Measurements from ENCODE around the gene DIAPH2.

The DIAPH2 gene

GRCh38 chrX:96929036-96929435 is 244.4 kb downstream of the DIAPH2 start:
- no peak overlapping the region for H3K27ac ChIP-seq
- peaks cover 6 to 7% of the 10 kb centered on the region in 2 experiments for H3K4me1 ChIP-seq (ENCODE audit: control insufficient read depth in 1 of 2, insufficient read depth in 1 of 2, low read depth in 1 of 2, low read length in 1 of 2)

GRCh38 chrX:96957718-96958117 is 273.1 kb downstream of the DIAPH2 start:
- Histone ChIP-seq H3K36me3 (no peaks in the 10 kb centered on the region), H3K27ac (no peak overlapping the region), H3K4me3 (ENCODE audit: low read depth in 1 of 2, low read length in 1 of 2) (no peak overlapping the region), H3K9me3 (no peaks in the 10 kb centered on the region), H3K4me1 (ENCODE audit: control insufficient read depth in 1 of 2, insufficient read depth in 1 of 2, low read depth in 1 of 2, low read length in 1 of 2) (no peaks in the 10 kb centered on the region), H3K27me3 (no peaks in the 10 kb centered on the region)
- TF ChIP-seq CTCF (IDR thresholded peaks at IDR 0.05), result no peak

More at GRCh38 chrX:96929036-96929435, 244.4 kb downstream of the DIAPH2 start:
- Histone ChIP-seq H3K9me3 (no peaks in the 10 kb centered on the region), H3K36me3 (no peaks in the 10 kb centered on the region), H3K4me3 (ENCODE audit: low read depth in 1 of 2, low read length in 1 of 2) (no peak overlapping the region), H3K27me3 (no peaks in the 10 kb centered on the region)
- no peak for TF ChIP-seq CTCF (IDR thresholded peaks at IDR 0.05)

- H3K36me3 ChIP-seq, result no peaks in the 10 kb centered on the region
- H3K9me3 ChIP-seq, result no peaks in the 10 kb centered on the region
- H3K27me3 ChIP-seq, result no peaks in the 10 kb centered on the region
- TF ChIP-seq CTCF (IDR thresholded peaks at IDR 0.05), result no peak
- H3K4me3 ChIP-seq (ENCODE audit: low read depth in 1 of 2, low read length in 1 of 2), result no peak overlapping the region
- no peaks in the 10 kb centered on the region for H3K4me1 ChIP-seq (ENCODE audit: control insufficient read depth in 1 of 2, insufficient read depth in 1 of 2, low read depth in 1 of 2, low read length in 1 of 2)
- H3K27ac ChIP-seq, result no peak overlapping the region
Observed at GRCh38 chrX:96971812-96972211, 287.2 kb downstream of the DIAPH2 start.

- Histone ChIP-seq H3K36me3 (peaks cover 5% of the 10 kb centered on the region), H3K4me1 (ENCODE audit: control insufficient read depth in 1 of 2, insufficient read depth in 1 of 2, low read depth in 1 of 2, low read length in 1 of 2) (no peaks in the 10 kb centered on the region), H3K27ac (no peak overlapping the region), H3K4me3 (ENCODE audit: low read depth in 1 of 2, low read length in 1 of 2) (no peak overlapping the region), H3K9me3 (no peaks in the 10 kb centered on the region), H3K27me3 (no peaks in the 10 kb centered on the region)
- no peak for TF ChIP-seq CTCF (IDR thresholded peaks at IDR 0.05)
Observed at GRCh38 chrX:96978906-96979305, 294.3 kb downstream of the DIAPH2 start.

GRCh38 chrX:96979766-96980165 is 295.1 kb downstream of the DIAPH2 start:
- peaks cover 5% of the 10 kb centered on the region for H3K36me3 ChIP-seq
- no peak overlapping the region for H3K4me3 ChIP-seq (ENCODE audit: low read depth in 1 of 2, low read length in 1 of 2)
- no peaks in the 10 kb centered on the region for H3K27me3 ChIP-seq
- no peaks in the 10 kb centered on the region for H3K9me3 ChIP-seq
- no peak overlapping the region for H3K27ac ChIP-seq
- TF ChIP-seq CTCF (IDR thresholded peaks at IDR 0.05), result no peak
- no peaks in the 10 kb centered on the region for H3K4me1 ChIP-seq (ENCODE audit: control insufficient read depth in 1 of 2, insufficient read depth in 1 of 2, low read depth in 1 of 2, low read length in 1 of 2)

GRCh38 chrX:96982161-96982560 is 297.5 kb downstream of the DIAPH2 start:
- Histone ChIP-seq H3K27me3 (no peaks in the 10 kb centered on the region), H3K4me3 (ENCODE audit: low read depth in 1 of 2, low read length in 1 of 2) (no peak overlapping the region), H3K27ac (no peak overlapping the region), H3K9me3 (no peaks in the 10 kb centered on the region), H3K36me3 (peaks cover 5% of the 10 kb centered on the region), H3K4me1 (ENCODE audit: control insufficient read depth in 1 of 2, insufficient read depth in 1 of 2, low read depth in 1 of 2, low read length in 1 of 2) (no peaks in the 10 kb centered on the region)
- no peak for TF ChIP-seq CTCF (IDR thresholded peaks at IDR 0.05)

Measured in neutrophil (primary cell).